Ascending aorta (tissue), 2 donors: Measurements from ENCODE around the gene LRCOL1. TPM values are rescaled to one million over a fixed set of nuclear protein-coding genes. Genes with fewer than 3 reads are reported as not detected.

Source experiments
- DNase-seq, 2 donors: peaks; one replicate each; pipeline ENCODE4 v3.0.0-alpha.2; 2019; ENCODE audit warnings: low spot score in 2 of 2
- H3K27ac ChIP-seq, 2 donors: fragments of 200-600 bp; sonication (generic); one replicate each; pipeline ENCODE4 v1.5.1; 2016 to 2017; ENCODE audit warnings: mild to moderate bottlenecking in 1 of 2
- H3K27me3 ChIP-seq: fragments of 200-600 bp; sonication (generic); one replicate; pipeline ENCODE4 v1.5.1; 2017
- H3K36me3 ChIP-seq, 2 donors: fragments of 200-600 bp; sonication (generic); one replicate each; pipeline ENCODE4 v1.5.1; 2016
- H3K4me1 ChIP-seq, 2 donors: fragments of 200-600 bp; sonication (generic); one replicate each; pipeline ENCODE4 v1.5.1; 2016 to 2017; ENCODE audit warnings: mild to moderate bottlenecking in 1 of 2
- H3K4me3 ChIP-seq, 2 donors: fragments of 200-600 bp; sonication (generic); one replicate each; pipeline ENCODE4 v1.5.1; 2016 to 2017; ENCODE audit warnings: mild to moderate bottlenecking in 1 of 2
- H3K9me3 ChIP-seq, 2 donors: fragments of 200-600 bp; sonication (generic); one replicate each; pipeline ENCODE4 v1.5.1; 2016
- CTCF ChIP-seq, 3 experiments: fragments of 200-600 bp in 2 of 3; fragments of 450-650 bp in 1 of 3; sonication (generic) in 2 of 3; IDR thresholded peaks; one replicate each; pipeline ENCODE4 v1.5.1; 2016 to 2019; ENCODE audit warnings: antibody characterized with exemption in 3 of 3, mild to moderate bottlenecking in 1 of 3, moderate library complexity in 1 of 3
- intact Hi-C: fragments of 100-400 bp; cut with DNase I; formaldehyde crosslinking; loops from one replicate; pipeline ENCODE4 v1.15.1; 2023
- total RNA-seq: library from RNA; depleted of rRNA; stranded (reverse); fragments of >200 nt; gene quantifications from one replicate; pipeline ENCODE4 v1.1.0, GENCODE V29; 2016

Gene LRCOL1
- total RNA-seq, 1 donor from 2014 or later, result not detected

GRCh38 chr12:132646850-132647249, 36.5 kb upstream of the LRCOL1 start:
- intact Hi-C loops, result no loop called here

GRCh38 chr12:132642846-132643835, 32.8 kb upstream of the LRCOL1 start:
- no peaks in the 10 kb centered on the region for H3K9me3 ChIP-seq
- H3K27ac ChIP-seq, result no peak overlapping the region
- TF ChIP-seq CTCF (IDR thresholded peaks at IDR 0.05), result no peak
- intact Hi-C loops, result no loop called here
- H3K4me1 ChIP-seq, result no peaks in the 10 kb centered on the region
- H3K4me3 ChIP-seq, result no peak overlapping the region
- H3K36me3 ChIP-seq, result peaks cover 42 to 75% of the 10 kb centered on the region in 2 donors
- H3K27me3 ChIP-seq, result no peaks in the 10 kb centered on the region
- DNase-seq, result no peak

More at GRCh38 chr12:132646850-132647249, 36.5 kb upstream of the LRCOL1 start:
- Histone ChIP-seq H3K4me1 (no peaks in the 10 kb centered on the region), H3K9me3 (no peaks in the 10 kb centered on the region), H3K27me3 (no peaks in the 10 kb centered on the region), H3K27ac (no peak overlapping the region), H3K4me3 (no peak overlapping the region), H3K36me3 (peaks cover 50 to 77% of the 10 kb centered on the region in 2 donors)
- no peak for TF ChIP-seq CTCF (IDR thresholded peaks at IDR 0.05)
- no peak for DNase-seq

GRCh38 chr12:132641811-132642650, 31.6 kb upstream of the LRCOL1 start:
- no peak for TF ChIP-seq CTCF (IDR thresholded peaks at IDR 0.05)
- Histone ChIP-seq H3K9me3 (no peaks in the 10 kb centered on the region), H3K36me3 (peaks cover 47 to 75% of the 10 kb centered on the region in 2 donors), H3K4me3 (no peak overlapping the region), H3K27ac (no peak overlapping the region), H3K4me1 (no peaks in the 10 kb centered on the region), H3K27me3 (no peaks in the 10 kb centered on the region)
- no peak for DNase-seq
- intact Hi-C loops, result no loop called here

- intact Hi-C loops, result no loop called here
- DNase-seq, result no peak
Observed at GRCh38 chr12:132640936-132641335, 30.6 kb upstream of the LRCOL1 start.

More at GRCh38 chr12:132640936-132641335, 30.6 kb upstream of the LRCOL1 start:
- H3K4me1 ChIP-seq, result no peaks in the 10 kb centered on the region
- H3K27ac ChIP-seq, result no peak overlapping the region
- H3K4me3 ChIP-seq, result no peak overlapping the region
- no peaks in the 10 kb centered on the region for H3K27me3 ChIP-seq
- H3K9me3 ChIP-seq, result no peaks in the 10 kb centered on the region
- H3K36me3 ChIP-seq, result peaks cover 46 to 73% of the 10 kb centered on the region in 2 donors
- TF ChIP-seq CTCF (IDR thresholded peaks at IDR 0.05), result no peak
